Measurements from ENCODE around the gene RBMS3. TPM values are rescaled to one million over a fixed set of nuclear protein-coding genes. Genes with fewer than 3 reads are reported as not detected.

Gene RBMS3
- total and polyA plus RNA-seq, 9 donors = 11.6 to 79.2 (median 63.1) TPM

GRCh38 chr3:29695643-29696198 lies 414.9 kb downstream of the RBMS3 start:
- intact Hi-C loops (cut with DNase I) = no loop called here
- Histone ChIP-seq H3K27ac (peak overlapping the region in 1 of 2 donors; percentile 44), H3K4me1 (ENCODE audit: insufficient read depth) (peaks cover 1% of the 10 kb centered on the region), H3K27me3 (no peaks in the 10 kb centered on the region), H3K4me3 (no peak overlapping the region), H3K36me3 (no peaks in the 10 kb centered on the region), H3K9me3 (no peaks in the 10 kb centered on the region)
- 4 to 5% (median 4%) methylated on average over 3 of the region's 3 CpGs for WGBS, 3 donors
- peak; percentile 72 for TF ChIP-seq EP300 (IDR thresholded peaks at IDR 0.05)
- TF ChIP-seq POLR2A (IDR thresholded peaks at IDR 0.05) = no peak
- DNase-seq = peak in 2 of 5 donors; percentile 25 to 65

GRCh38 chr3:29696311-29696710 lies 415.4 kb downstream of the RBMS3 start:
- no peak overlapping the region for H3K4me3 ChIP-seq
- intact Hi-C loops (cut with DNase I) = no loop called here
- peaks cover 1% of the 10 kb centered on the region for H3K4me1 ChIP-seq (ENCODE audit: insufficient read depth)
- H3K9me3 ChIP-seq = no peaks in the 10 kb centered on the region
- H3K27ac ChIP-seq = peak overlapping the region in 1 of 2 donors; percentile 44
- no peaks in the 10 kb centered on the region for H3K27me3 ChIP-seq
- no peak for DNase-seq
- TF ChIP-seq POLR2A (IDR thresholded peaks at IDR 0.05) (no peak), EP300 (IDR thresholded peaks at IDR 0.05) (no peak)
- TF ChIP-seq, protein P1, sequence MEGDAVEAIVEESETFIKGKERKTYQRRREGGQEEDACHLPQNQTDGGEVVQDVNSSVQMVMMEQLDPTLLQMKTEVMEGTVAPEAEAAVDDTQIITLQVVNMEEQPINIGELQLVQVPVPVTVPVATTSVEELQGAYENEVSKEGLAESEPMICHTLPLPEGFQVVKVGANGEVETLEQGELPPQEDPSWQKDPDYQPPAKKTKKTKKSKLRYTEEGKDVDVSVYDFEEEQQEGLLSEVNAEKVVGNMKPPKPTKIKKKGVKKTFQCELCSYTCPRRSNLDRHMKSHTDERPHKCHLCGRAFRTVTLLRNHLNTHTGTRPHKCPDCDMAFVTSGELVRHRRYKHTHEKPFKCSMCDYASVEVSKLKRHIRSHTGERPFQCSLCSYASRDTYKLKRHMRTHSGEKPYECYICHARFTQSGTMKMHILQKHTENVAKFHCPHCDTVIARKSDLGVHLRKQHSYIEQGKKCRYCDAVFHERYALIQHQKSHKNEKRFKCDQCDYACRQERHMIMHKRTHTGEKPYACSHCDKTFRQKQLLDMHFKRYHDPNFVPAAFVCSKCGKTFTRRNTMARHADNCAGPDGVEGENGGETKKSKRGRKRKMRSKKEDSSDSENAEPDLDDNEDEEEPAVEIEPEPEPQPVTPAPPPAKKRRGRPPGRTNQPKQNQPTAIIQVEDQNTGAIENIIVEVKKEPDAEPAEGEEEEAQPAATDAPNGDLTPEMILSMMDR (IDR thresholded peaks at IDR 0.05) = no peak
- 56 to 68% (median 63%) methylated on average over 2 of the region's 2 CpGs for WGBS, 3 donors
- H3K36me3 ChIP-seq = no peaks in the 10 kb centered on the region

DNA sequence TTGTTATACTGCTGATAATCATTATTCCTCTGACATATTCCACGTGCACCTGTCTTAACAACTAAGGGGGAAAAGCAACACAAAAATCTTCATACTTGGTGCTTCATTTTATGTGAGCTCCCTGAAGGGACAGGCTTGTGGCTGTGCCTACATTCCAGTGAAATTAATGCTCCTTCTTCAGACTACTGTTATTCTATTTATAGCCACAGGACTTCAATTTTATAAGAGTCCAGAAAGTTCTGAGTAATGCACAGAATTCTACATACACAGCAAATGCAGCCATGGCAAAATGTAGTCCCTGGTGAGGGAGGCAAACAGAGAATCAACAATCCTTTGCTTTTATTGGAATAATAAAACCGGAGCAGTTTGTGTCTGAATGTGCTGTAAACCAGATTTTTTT lies 417.1 kb downstream of the RBMS3 start:
- TF ChIP-seq EP300 (IDR thresholded peaks at IDR 0.05) (no peak), POLR2A (IDR thresholded peaks at IDR 0.05) (no peak)
- TF ChIP-seq, protein P1 (IDR thresholded peaks at IDR 0.05) = no peak
- intact Hi-C loops (cut with DNase I) = no loop called here
- Histone ChIP-seq H3K36me3 (no peaks in the 10 kb centered on the region), H3K27ac (no peak overlapping the region), H3K4me1 (ENCODE audit: insufficient read depth) (peaks cover 1% of the 10 kb centered on the region), H3K9me3 (no peaks in the 10 kb centered on the region), H3K4me3 (no peak overlapping the region), H3K27me3 (no peaks in the 10 kb centered on the region)
- DNase-seq = no peak
- 83 to 89% (median 85%) methylated on average over 2 of the region's 2 CpGs for WGBS, 3 donors

DNA sequence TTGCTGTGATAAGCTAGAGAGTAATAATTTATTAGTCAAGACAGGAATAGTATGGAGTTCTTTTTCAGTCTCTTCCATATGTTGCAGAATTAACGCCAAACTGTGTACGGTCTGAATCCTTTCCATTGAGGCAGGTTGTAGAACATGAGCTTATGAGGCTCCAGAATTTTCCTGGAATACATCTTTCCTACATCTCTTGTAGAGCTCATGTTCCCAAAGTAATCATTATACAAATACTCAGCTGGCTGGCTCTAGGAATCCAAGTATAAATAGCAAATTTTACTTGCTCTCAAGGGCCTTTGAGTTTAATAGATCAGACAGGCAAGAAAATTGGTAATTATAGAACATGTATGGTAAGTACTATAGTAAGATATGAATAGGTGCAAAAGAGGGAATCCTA lies 419.4 kb downstream of the RBMS3 start:
- H3K9me3 ChIP-seq = no peaks in the 10 kb centered on the region

More for the DNA sequence above, 419.4 kb downstream of the RBMS3 start:
- Histone ChIP-seq H3K27me3 (no peaks in the 10 kb centered on the region), H3K27ac (no peak overlapping the region), H3K36me3 (no peaks in the 10 kb centered on the region), H3K4me3 (no peak overlapping the region), H3K4me1 (ENCODE audit: insufficient read depth) (no peaks in the 10 kb centered on the region)
- intact Hi-C loops (cut with DNase I) = no loop called here
- 96 to 100% (median 98%) methylated on average over 2 of the region's 2 CpGs for WGBS, 3 donors
- TF ChIP-seq POLR2A (IDR thresholded peaks at IDR 0.05) (no peak), EP300 (IDR thresholded peaks at IDR 0.05) (no peak)
- TF ChIP-seq, protein P1 (IDR thresholded peaks at IDR 0.05) = no peak
- no peak for DNase-seq
